Activated naive CD4-positive, alpha-beta T cell treated with anti-CD3 and anti-CD28 coated beads for 36 hours (primary cell): ENCODE results near the gene H2AZ1. TPM values are rescaled to one million over a fixed set of nuclear protein-coding genes. Genes with fewer than 3 reads are reported as not detected.
"Not testable (repeated sequence)": the region's sequence is repeated elsewhere in the genome, so short reads cannot be mapped to it uniquely, and the experiment has no call there.

Experiments used
- CTCF ChIA-PET: fragments of 350-600 bp; sonication (Branson Sonifier 250); formaldehyde crosslinking; loops from one replicate; lab custom pipeline; 2021; ENCODE audit warnings: antibody characterized with exemption; lab: Charles Lee
- DNase-seq: peaks from one replicate; pipeline ENCODE4 v3.0.0-alpha.2; 2020
- H3K27ac Mint-ChIP-seq: one replicate; pipeline ENCODE4 v1.8.0; 2021; ENCODE audit warnings: mild to moderate bottlenecking, mixed read lengths
- H3K27me3 Mint-ChIP-seq: one replicate; pipeline ENCODE4 v1.8.0; 2021; ENCODE audit warnings: low read depth, mixed read lengths
- H3K36me3 Mint-ChIP-seq: one replicate; pipeline ENCODE4 v1.8.0; 2021; ENCODE audit warnings: low read depth, mixed read lengths
- H3K4me1 Mint-ChIP-seq: one replicate; pipeline ENCODE4 v1.8.0; 2021; ENCODE audit warnings: low read depth, mixed read lengths
- H3K4me3 Mint-ChIP-seq: one replicate; pipeline ENCODE4 v1.8.0; 2021; ENCODE audit warnings: mild to moderate bottlenecking, moderate library complexity, mixed read lengths
- H3K9me3 Mint-ChIP-seq: one replicate; pipeline ENCODE4 v1.8.0; 2021; ENCODE audit warnings: mixed read lengths
- intact Hi-C: fragments of 100-400 bp; cut with micrococcal nuclease; formaldehyde crosslinking; loops from one replicate; pipeline ENCODE4 v1.15.1; 2023
- total RNA-seq, 2 experiments: library from RNA; stranded (reverse); gene quantifications; one replicate each; pipeline ENCODE4 v1.2.3, GENCODE V29; 2021

H2AZ1 gene
- total RNA-seq, 2 experiments from 2014 or later, result 1,022 to 1,060 TPM

DNA sequence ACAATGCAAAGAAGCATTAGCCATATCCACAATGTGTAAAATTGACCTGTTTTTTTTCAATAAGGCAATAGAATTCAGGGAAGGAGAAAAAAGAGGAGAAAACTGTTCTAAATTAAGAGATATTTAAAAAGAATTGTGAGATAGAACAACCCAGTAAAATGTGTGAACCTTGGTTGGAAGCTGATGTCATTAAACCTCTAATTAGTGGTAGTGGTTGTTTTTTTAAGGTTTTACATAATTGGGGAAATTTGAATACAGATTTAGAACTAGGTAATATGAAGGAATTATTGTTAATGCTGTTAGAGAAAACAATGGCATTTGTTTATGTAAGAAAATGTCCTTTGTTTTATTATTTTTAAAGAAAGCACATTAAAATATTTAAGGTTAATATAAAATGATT lies 15.1 kb upstream of the H2AZ1 start:
- Mint-ChIP-seq H3K9me3 (no peaks in the 10 kb centered on the region), H3K4me3 (no peak overlapping the region), H3K27me3 (peaks cover 2% of the 10 kb centered on the region), H3K27ac (no peak overlapping the region), H3K4me1 (peaks cover 17% of the 10 kb centered on the region), H3K36me3 (no peaks in the 10 kb centered on the region)
- intact Hi-C loops, result no loop called here
- CTCF ChIA-PET, result interaction anchor here (1.1 kb wide), 1 partner anchor 14 kb away, joined by 3 read pairs; no protein-coding TSS in a partner anchor
- DNase-seq, result no peak

DNA sequence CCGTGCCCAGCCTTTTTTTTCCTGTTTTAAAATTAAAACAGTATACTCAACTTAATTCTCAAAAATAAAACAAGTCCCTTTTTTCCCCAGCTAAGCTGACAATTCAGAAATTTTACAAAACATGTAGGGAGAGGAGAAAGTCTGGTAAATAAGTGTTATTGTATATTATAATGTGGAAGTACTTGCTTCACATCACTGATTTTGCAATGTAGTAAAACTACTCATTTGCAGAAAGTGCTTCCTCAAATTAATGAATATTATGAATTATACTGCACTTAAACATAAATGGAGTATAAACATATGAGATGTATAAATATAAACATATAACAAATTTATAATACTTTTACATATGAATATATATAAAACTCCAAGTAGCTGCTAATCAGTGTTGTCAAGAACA lies 11.6 kb upstream of the H2AZ1 start:
- CTCF ChIA-PET, result no interaction called here
- Mint-ChIP-seq H3K36me3 (peaks cover 5% of the 10 kb centered on the region), H3K9me3 (peaks cover 8% of the 10 kb centered on the region), H3K27ac (no peak overlapping the region), H3K27me3 (no peaks in the 10 kb centered on the region), H3K4me3 (no peak overlapping the region), H3K4me1 (peaks cover 17% of the 10 kb centered on the region)
- intact Hi-C loops, result no loop called here
- no peak for DNase-seq

DNA sequence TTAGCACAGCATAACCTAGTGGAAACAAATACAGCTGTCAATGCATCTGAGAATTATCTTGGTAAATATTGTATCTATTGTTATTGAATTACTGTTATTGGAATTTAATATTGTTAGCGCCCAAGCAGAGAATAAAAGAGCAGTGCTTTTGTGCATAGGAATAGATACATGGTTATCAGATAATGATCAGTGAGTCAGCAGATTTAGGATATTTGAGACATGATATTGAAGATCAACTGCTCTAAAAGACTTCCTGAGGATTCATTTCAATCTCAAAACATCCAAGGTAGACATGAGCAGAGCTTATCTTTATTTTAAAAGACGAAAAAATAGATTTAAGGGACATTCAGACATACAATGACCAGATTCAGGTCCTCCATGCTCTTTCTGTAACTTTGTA lies 10.6 kb upstream of the H2AZ1 start:
- CTCF ChIA-PET, result no interaction called here
- intact Hi-C loops, result no loop called here
- DNase-seq, result no peak
- H3K4me3 Mint-ChIP-seq, result no peak overlapping the region
- no peak overlapping the region for H3K27ac Mint-ChIP-seq
- peaks cover 5% of the 10 kb centered on the region for H3K36me3 Mint-ChIP-seq
- H3K4me1 Mint-ChIP-seq, result peaks cover 11% of the 10 kb centered on the region
- H3K27me3 Mint-ChIP-seq, result no peaks in the 10 kb centered on the region
- peaks cover 8% of the 10 kb centered on the region for H3K9me3 Mint-ChIP-seq

DNA sequence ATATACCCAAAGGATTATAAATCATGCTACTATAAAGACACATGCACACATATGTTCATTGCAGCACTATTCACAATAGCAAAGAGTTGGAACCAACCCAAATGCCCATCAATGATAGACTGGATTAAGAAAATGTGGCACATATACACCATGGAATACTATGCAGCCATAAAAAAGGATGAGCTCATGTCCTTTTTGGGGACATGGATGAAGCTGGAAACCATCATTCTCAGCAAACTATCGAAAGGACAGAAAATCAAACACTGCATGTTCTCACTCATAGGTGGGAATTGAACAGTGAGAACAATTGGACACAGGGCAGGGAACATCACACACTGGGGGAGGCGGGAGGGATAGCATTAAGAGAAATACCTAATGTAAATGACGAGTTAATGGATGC lies 8.1 kb upstream of the H2AZ1 start:
- DNase-seq, H3K27me3 Mint-ChIP-seq, CTCF ChIA-PET, intact Hi-C loops, H3K27ac Mint-ChIP-seq, H3K36me3 Mint-ChIP-seq, H3K4me1 Mint-ChIP-seq, H3K4me3 Mint-ChIP-seq, H3K9me3 Mint-ChIP-seq: not testable (repeated sequence)

DNA sequence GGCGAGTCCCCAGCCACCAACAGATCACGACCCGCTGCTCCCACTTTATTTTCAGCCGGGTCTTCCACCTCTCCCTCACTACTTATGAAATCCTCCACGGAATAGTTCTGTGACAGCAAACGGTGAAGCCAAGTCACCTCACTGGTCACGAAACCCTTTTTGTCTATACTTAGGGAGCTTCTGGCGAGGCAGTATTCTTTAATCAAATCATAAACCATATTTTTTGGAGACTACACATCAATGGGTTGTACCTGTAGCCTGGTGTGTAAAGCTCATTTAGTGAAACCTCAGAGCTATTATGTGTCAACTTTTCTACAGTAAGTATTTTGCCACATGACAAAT lies 809 bp upstream of the H2AZ1 start:
- DNase-seq, result no peak
- Mint-ChIP-seq H3K27ac (no peak overlapping the region), H3K27me3 (no peaks in the 10 kb centered on the region), H3K4me1 (peaks cover 17% of the 10 kb centered on the region), H3K9me3 (no peaks in the 10 kb centered on the region), H3K4me3 (no peak overlapping the region), H3K36me3 (peaks cover 15% of the 10 kb centered on the region)
- intact Hi-C loops, result loop anchor here (1.0 to 2.0 kb wide), 7 partner anchors 47 to 1378 kb away; partner anchors contain the start of genes EIF4E and METAP1
- CTCF ChIA-PET, result interaction anchor here (0.6 to 1.7 kb wide), 7 partner anchors 11 to 143 kb away, joined by 3 to 7 read pairs (median 4); no protein-coding TSS in a partner anchor

DNA sequence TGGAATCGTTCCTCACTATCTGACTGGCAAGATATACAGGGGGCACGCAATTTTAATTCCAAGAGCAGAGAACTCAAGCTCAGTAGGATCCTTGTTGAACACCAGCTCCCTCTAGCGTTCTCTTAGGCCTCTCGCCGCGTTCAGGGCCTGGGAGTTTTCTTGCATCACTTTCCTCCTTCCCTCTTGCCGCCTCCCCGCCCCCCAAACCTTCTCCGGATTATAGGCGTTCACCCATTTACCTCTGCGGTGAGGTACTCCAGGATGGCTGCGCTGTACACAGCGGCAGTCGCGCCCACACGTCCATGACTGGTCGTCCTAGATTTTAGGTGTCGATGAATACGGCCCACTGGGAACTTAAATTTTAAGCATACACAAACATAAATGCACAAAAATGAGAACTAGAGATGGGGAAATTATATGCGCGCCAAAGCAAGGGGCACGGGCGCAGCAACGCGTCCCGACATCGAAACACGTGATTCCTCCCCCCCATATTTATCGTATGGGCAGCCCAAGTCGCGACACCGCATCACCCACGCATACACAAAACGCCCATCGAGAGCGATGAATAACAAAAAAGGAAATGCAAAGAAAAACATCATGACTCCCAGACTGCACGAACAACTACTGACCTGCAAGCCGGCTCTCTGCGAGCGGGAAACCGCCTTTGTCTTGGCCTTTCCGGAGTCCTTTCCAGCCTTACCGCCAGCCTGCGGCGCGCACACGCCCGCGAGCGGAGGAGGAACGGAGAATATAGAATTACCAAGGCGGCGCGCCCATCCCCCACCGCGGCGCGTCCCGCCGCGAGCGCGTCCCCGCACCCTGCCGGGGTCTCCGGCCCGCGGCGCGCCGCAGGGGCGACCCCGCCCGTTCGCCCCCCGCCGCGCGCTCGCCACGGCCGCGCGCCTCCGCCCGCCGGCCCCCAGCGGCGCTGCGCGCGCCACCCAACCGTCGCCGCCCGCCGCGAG lies 759 bp downstream of the H2AZ1 start:
- peaks cover 22% of the 10 kb centered on the region for H3K36me3 Mint-ChIP-seq
- CTCF ChIA-PET, result interaction anchor here (0.7 to 2.8 kb wide), 10 partner anchors 27 to 141 kb away, joined by 3 to 13 read pairs (median 4); partner anchors contain the start of gene LAMTOR3
- no peak overlapping the region for H3K4me3 Mint-ChIP-seq
- intact Hi-C loops, result loop anchor here (1.0 to 5.0 kb wide), 12 partner anchors 55 to 1807 kb away; partner anchors contain the start of genes ADH5, DAPP1, LAMTOR3 and RAP1GDS1
- no peaks in the 10 kb centered on the region for H3K9me3 Mint-ChIP-seq
- DNase-seq, result peak; percentile 96
- no peak overlapping the region for H3K27ac Mint-ChIP-seq
- no peaks in the 10 kb centered on the region for H3K27me3 Mint-ChIP-seq
- peaks cover 31% of the 10 kb centered on the region for H3K4me1 Mint-ChIP-seq

DNA sequence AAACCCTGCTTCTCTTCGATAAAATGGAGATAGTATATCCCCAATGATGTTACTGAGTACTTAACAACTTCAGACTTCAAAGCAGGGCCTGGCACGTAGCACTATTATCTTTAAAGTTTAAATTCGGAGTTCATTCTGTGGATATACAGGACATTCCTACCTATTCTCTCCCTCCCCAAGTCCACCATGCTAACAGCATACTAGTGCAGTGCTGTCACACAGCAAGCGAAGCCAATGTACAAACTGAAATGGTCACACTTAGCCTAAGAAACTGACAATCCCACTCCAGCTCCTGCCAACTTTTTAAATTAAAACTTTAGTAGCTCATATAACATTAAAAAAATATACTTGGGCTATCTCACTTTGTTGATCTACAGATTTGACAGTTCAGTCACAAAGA lies 2.5 kb downstream of the H2AZ1 start:
- DNase-seq, result no peak
- no peak overlapping the region for H3K4me3 Mint-ChIP-seq
- peaks cover 48% of the 10 kb centered on the region for H3K4me1 Mint-ChIP-seq
- CTCF ChIA-PET, result interaction anchor here (0.6 to 2.8 kb wide), 7 partner anchors 8 to 1375 kb away, joined by 3 to 13 read pairs (median 4); partner anchors contain the start of gene LAMTOR3
- no peaks in the 10 kb centered on the region for H3K27me3 Mint-ChIP-seq
- H3K9me3 Mint-ChIP-seq, result no peaks in the 10 kb centered on the region
- H3K36me3 Mint-ChIP-seq, result peaks cover 32% of the 10 kb centered on the region
- no peak overlapping the region for H3K27ac Mint-ChIP-seq
- intact Hi-C loops, result loop anchor here (2.0 to 5.0 kb wide), 6 partner anchors 63 to 1805 kb away; partner anchors contain the start of genes ADH5, RAP1GDS1 and STPG2

DNA sequence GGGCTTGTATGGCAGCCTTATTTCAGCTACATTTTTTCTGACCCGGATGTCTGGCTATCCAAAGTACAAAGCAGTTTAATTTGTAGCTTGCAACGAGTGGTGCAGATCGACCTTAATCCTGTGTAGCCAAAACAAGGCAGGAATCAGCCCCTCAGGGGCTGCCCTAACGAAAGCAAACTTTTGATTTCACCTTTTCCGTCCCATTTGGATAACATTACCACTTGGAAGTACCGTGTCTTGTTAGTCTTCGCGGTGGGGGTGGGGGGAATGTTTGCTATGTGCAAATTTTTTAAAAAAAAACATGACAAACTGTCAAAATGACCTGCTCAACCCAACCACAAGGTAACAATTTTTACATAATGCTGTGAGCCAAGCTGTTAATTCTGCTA lies 2.9 kb downstream of the H2AZ1 start:
- Mint-ChIP-seq H3K27me3 (no peaks in the 10 kb centered on the region), H3K27ac (no peak overlapping the region), H3K9me3 (no peaks in the 10 kb centered on the region), H3K4me1 (peaks cover 49% of the 10 kb centered on the region), H3K4me3 (no peak overlapping the region), H3K36me3 (peaks cover 32% of the 10 kb centered on the region)
- intact Hi-C loops, result loop anchor here (5.0 kb wide), 4 partner anchors 185 to 1805 kb away; partner anchors contain the start of genes RAP1GDS1 and STPG2
- CTCF ChIA-PET, result interaction anchor here (0.8 to 2.8 kb wide), 6 partner anchors 8 to 139 kb away, joined by 3 to 13 read pairs (median 4); partner anchors contain the start of gene LAMTOR3
- DNase-seq, result no peak

DNA sequence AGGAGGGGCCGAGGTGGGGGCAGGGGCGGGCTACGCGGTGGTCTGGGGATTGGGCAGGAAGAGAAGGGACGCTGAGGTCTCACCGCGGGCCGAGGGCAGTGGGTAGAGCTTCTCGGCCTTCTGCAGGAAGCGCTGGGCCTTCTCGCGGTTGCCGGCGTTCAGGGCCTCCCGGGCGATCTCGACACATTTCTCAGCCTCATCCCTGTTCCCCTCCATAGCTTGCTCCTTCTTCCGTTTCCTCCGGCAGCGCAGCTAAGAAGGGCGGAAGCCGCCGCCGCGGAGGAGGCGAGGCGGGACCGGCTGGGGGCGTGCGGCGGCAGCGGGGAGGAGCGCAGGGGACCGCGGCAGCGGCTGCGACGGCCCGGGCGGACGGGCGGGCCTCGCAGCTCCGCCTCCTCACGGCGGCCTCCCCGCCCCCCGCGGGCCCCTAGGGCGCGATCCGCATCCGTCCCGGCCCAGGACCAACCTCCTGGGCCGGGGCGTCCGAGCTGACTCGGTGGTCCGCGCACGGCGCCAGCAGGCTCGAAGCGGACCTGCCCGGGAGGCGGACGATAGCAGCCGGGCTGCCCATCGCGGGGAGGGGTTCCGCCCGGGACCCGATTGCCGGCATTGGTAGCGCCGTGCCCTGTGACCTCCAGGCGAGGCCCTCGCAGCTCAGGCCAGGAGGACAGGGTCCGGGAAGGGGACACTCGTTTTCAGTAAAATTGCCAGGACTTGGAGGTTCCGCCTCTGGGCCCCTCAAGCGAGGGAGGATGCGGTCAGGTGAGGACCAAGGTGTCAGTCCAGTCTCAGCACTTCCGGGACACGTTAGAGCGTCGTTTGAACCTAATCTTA lies 3.5 kb downstream of the H2AZ1 start, which contains the start of gene DNAJB14:
DNAJB14 (minus strand) TSS at position 263 of the 834 bp plus-strand sequence; CDS start at position 216, 47 bp downstream.
- Mint-ChIP-seq H3K4me1 (peaks cover 46% of the 10 kb centered on the region), H3K9me3 (no peaks in the 10 kb centered on the region), H3K4me3 (peak within 1 kb of the TSS; percentile 99), H3K27ac (peak within 1 kb of the TSS; percentile 94), H3K36me3 (peaks cover 32% of the 10 kb centered on the region), H3K27me3 (no peaks in the 10 kb centered on the region)
- CTCF ChIA-PET, result interaction anchor here (0.7 to 2.8 kb wide), 7 partner anchors 24 to 427 kb away, joined by 3 to 13 read pairs (median 3); partner anchors contain the start of gene LAMTOR3
- intact Hi-C loops, result loop anchor here (1.0 to 5.0 kb wide), 6 partner anchors 25 to 1804 kb away; partner anchors contain the start of genes RAP1GDS1 and STPG2
- peak; percentile 82 for DNase-seq

DNA sequence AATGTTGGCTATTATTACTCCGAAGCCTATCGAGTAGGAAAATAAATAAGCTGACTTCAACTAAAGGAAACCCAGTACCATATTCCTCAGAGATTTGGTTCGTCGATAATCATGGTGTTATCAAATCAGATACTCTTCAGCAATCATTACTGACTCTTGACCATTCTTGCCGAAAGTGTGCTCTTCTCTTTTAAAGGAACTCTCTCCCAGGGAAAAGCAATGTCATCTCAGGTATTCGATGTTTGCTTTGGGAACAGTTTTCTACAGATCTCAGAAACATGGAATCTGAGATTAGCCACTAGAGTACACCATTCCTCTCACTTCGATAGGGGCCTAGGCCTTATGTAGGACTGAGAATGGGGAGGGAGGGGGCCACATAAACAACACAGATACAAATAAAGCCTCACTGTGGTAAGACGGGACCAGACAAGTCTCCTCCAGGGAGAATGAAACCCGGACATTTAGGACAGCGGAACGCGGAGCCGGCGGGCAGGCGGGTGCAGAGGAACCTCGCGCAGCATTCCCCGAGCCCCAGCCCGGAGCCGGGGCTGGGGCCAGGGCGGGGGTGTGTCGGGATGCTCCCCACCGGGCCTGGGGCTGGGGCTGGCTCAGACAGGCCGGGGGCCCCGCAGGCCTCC lies 4.2 kb downstream of the H2AZ1 start:
- H3K4me3 Mint-ChIP-seq, result peak overlapping the region; percentile 99
- CTCF ChIA-PET, result interaction anchor here (0.7 to 1.4 kb wide), 4 partner anchors 24 to 427 kb away, joined by 3 to 5 read pairs (median 4); no protein-coding TSS in a partner anchor
- no peaks in the 10 kb centered on the region for H3K9me3 Mint-ChIP-seq
- peaks cover 53% of the 10 kb centered on the region for H3K4me1 Mint-ChIP-seq
- peak overlapping the region; percentile 94 for H3K27ac Mint-ChIP-seq
- no peak for DNase-seq
- H3K36me3 Mint-ChIP-seq, result peaks cover 38% of the 10 kb centered on the region
- H3K27me3 Mint-ChIP-seq, result no peaks in the 10 kb centered on the region
- intact Hi-C loops, result loop anchor here (1.0 to 5.0 kb wide), 6 partner anchors 25 to 1804 kb away; partner anchors contain the start of genes RAP1GDS1 and STPG2

DNA sequence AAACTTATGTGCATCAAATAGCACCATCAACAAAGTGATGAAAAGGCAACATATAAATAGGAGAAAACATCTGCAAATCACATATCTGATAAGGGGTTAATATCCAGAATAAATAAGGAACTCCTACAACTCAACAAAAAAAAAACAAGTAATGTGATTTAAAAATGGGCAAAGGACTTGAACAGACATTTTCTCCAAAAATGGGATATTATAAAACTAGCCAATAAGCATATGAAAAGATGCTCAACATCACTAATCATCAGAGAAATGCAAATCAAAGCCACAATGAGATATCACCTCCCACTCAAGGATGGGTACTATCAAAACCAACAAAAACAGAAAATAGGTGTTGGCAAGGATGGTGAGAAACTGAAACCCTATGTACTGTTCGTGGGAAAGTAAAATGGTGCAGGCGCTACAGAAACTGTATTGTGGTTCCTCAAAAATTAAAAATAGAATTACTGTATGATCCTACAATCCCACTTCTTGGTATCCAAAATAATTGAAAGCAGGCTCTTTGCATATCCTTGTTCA lies 6.1 kb downstream of the H2AZ1 start:
- Mint-ChIP-seq H3K27ac (no peak overlapping the region), H3K9me3 (no peaks in the 10 kb centered on the region), H3K4me1 (peaks cover 59% of the 10 kb centered on the region), H3K4me3 (peak overlapping the region; percentile 29), H3K36me3 (peaks cover 42% of the 10 kb centered on the region), H3K27me3 (no peaks in the 10 kb centered on the region)
- intact Hi-C loops, result no loop called here
- no peak for DNase-seq
- CTCF ChIA-PET, result interaction anchor here (0.6 to 1.5 kb wide), 2 partner anchors 137 to 149 kb away, joined by 3 to 5 read pairs; no protein-coding TSS in a partner anchor
